ENCODE data around the gene SPIB.

SPIB gene

GRCh38 chr19:50402544-50403301 lies 16.0 kb upstream of the SPIB start:
- TF ChIP-seq ZNF274 (IDR thresholded peaks at IDR 0.05; ENCODE audit: low read depth, low read length): no peak
- no peak overlapping the region for H3K4me3 ChIP-seq (ENCODE audit: low read length)

- no peak for TF ChIP-seq ZNF274 (IDR thresholded peaks at IDR 0.05; ENCODE audit: low read depth, low read length)
- no peak overlapping the region for H3K4me3 ChIP-seq (ENCODE audit: low read length)
Measured at GRCh38 chr19:50406156-50406820, 12.4 kb upstream of the SPIB start.

- H3K4me3 ChIP-seq (ENCODE audit: low read length): no peak overlapping the region
- TF ChIP-seq ZNF274 (IDR thresholded peaks at IDR 0.05; ENCODE audit: low read depth, low read length): no peak
Measured at GRCh38 chr19:50406829-50407228, 11.9 kb upstream of the SPIB start.

- H3K4me3 ChIP-seq (ENCODE audit: low read length): no peak overlapping the region
- no peak for TF ChIP-seq ZNF274 (IDR thresholded peaks at IDR 0.05; ENCODE audit: low read depth, low read length)
Measured at GRCh38 chr19:50409347-50409746, 9.4 kb upstream of the SPIB start.

GRCh38 chr19:50410109-50410508 lies 8.6 kb upstream of the SPIB start:
- H3K4me3 ChIP-seq (ENCODE audit: low read length): no peak overlapping the region
- TF ChIP-seq ZNF274 (IDR thresholded peaks at IDR 0.05; ENCODE audit: low read depth, low read length): no peak

GRCh38 chr19:50412419-50412818 lies 6.3 kb upstream of the SPIB start:
- no peak overlapping the region for H3K4me3 ChIP-seq (ENCODE audit: low read length)
- TF ChIP-seq ZNF274 (IDR thresholded peaks at IDR 0.05; ENCODE audit: low read depth, low read length): no peak

- no peak overlapping the region for H3K4me3 ChIP-seq (ENCODE audit: low read length)
- TF ChIP-seq ZNF274 (IDR thresholded peaks at IDR 0.05; ENCODE audit: low read depth, low read length): no peak
Measured at GRCh38 chr19:50413096-50413495, 5.6 kb upstream of the SPIB start.

- no peak overlapping the region for H3K4me3 ChIP-seq (ENCODE audit: low read length)
- TF ChIP-seq ZNF274 (IDR thresholded peaks at IDR 0.05; ENCODE audit: low read depth, low read length): no peak
Measured at GRCh38 chr19:50413531-50413930, 5.2 kb upstream of the SPIB start.

- H3K4me3 ChIP-seq (ENCODE audit: low read length): no peak overlapping the region; the same call in 1 of the 2 replicates
- no peak for TF ChIP-seq ZNF274 (IDR thresholded peaks at IDR 0.05; ENCODE audit: low read depth, low read length)
Measured at GRCh38 chr19:50414864-50415660, 3.7 kb upstream of the SPIB start.

GRCh38 chr19:50415661-50416033 lies 3.1 kb upstream of the SPIB start:
- no peak for TF ChIP-seq ZNF274 (IDR thresholded peaks at IDR 0.05; ENCODE audit: low read depth, low read length)
- no peak overlapping the region for H3K4me3 ChIP-seq (ENCODE audit: low read length)

- no peak for TF ChIP-seq ZNF274 (IDR thresholded peaks at IDR 0.05; ENCODE audit: low read depth, low read length)
- H3K4me3 ChIP-seq (ENCODE audit: low read length): no peak overlapping the region
Measured at GRCh38 chr19:50416034-50416977, 2.4 kb upstream of the SPIB start.

- no peak for TF ChIP-seq ZNF274 (IDR thresholded peaks at IDR 0.05; ENCODE audit: low read depth, low read length)
- H3K4me3 ChIP-seq (ENCODE audit: low read length): no peak overlapping the region; the same call in 1 of the 2 replicates
Measured at GRCh38 chr19:50417111-50418081, 1.3 kb upstream of the SPIB start.
